GM19372 (cell line): ENCODE data around the gene CPED1.
"Not testable (repeated sequence)": the region's sequence is repeated elsewhere in the genome, so short reads cannot be mapped to it uniquely, and the experiment has no call there.

Experiments used
- ATAC-seq: cut with Tn5 transposase; IDR thresholded peaks from one replicate; pipeline ENCODE4 v1.9.1; 2021; ENCODE audit warnings: mild to moderate bottlenecking, low read depth, moderate library complexity; ENCODE audit not compliant: unreplicated experiment

The CPED1 gene

DNA sequence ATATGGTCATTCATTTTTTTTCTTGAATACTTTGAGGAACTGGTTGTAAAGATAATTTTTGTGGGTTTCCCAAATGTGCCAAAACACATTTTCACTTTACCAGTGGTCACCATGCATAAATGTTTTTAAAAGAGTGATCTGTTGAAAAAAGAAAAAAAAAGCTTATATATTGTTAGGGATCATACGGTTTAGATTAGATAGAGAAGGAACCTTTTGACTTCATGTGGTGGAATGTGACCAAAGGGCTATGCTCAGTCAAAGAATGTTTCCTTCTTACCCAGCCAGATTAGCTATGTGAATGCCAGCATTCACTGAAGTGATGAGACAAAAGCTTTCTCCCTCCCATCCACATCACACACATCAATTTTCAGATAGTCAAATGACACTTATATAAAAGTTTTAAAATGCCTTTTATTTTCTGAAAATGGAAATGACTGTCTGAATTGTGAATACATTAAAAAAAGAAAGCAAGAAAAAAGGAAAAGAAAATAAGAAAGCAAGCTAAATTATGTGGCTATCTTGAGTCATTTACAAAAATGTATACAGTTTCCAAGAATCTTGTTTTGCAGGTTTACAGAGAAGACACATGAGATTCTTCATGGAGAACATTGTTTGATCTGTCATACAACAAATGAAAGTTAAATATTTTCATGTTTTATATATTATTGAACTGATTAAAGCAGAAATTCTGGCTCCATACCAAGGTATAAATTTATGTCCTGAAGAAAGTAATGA is 8.6 kb upstream of the CPED1 start:
- no peak for ATAC-seq

DNA sequence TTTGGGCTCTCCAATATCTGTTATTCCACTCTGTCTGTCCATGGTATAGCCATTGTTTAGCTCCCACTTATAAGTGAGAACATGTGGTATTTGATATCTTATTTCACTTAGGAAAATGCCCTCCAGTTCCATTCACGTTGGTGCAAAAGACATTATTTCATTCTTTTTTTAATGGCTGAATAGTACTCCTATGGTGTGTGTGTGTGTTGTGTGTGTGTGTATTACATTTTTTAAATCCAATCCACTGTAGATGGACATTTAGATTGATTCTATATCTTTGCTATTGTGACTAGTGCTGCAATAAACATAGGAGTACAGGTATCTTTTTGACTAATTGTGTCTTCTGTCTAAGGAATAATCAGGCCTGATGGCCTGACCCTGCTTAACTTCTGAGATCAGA is 7.4 kb upstream of the CPED1 start:
- ATAC-seq, result no peak

DNA sequence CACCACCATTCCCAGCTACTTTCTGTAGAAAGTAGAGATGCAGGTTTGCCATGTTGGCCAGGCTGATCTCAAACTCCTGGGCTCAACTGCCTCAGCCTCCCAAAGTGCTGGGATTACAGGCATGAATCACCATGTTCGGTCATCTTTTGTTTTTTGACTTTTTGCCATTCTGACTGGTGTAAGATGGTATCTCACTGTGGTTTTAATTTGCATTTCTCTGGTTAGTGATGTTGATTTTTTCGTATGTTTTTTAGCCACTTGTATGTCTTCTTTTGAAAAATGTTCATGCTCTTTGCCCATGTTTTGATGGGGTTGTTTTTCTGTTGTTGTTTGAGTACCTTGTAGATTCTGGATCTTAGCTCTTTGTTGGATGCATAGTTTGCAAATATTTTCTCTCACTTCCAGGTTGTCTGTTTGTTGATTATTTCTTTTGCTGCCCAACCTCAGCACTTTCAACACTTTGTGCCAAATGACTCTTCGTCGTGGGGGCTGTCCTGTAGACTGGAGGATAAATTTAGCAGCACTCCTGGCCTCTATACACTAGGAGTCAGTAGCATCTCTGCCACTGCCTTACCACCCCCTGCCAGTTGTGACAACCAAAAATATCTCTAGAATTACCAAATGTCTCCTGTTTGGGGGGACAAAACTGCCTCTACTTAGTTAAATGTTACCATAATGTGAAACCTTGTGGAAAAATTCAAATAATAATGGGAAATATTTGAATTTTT is 6.5 kb upstream of the CPED1 start:
- ATAC-seq, result no peak

DNA sequence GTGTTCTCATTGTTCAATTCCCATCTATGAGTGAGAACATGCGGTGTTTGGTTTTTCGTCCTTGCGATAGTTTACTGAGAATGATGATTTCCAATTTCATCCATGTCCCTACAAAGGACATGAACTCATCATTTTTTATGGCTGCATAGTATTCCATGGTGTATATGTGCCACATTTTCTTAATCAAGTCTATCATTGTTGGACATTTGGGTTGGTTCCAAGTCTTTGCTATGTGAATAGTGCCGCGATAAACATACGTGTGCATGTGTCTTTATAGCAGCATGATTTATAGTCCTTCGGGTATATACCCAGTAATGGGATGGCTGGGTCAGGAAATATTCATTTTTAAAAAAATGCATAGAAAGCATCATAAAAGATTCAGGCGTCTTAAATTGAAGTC is 4.9 kb upstream of the CPED1 start:
- ATAC-seq, result not testable (repeated sequence)

DNA sequence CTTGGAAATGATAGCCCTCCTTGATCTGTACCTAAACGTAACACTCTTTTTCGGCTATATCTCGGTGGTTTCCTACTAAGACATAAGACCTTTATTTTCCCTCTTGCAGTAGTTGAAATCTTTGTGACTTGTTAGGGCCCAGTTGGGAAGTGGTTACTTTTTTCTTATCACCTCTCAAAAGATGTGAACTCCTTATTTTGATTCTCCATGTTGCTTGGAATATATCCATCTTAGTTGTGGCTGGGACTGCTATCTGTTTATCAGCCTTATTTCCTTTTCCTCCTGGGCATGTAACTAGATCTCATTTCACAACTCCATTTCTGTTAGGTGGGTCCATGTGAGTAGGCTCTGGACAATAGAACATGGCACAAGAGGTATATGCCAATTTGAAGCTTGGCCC is 4.1 kb upstream of the CPED1 start:
- ATAC-seq, result no peak

DNA sequence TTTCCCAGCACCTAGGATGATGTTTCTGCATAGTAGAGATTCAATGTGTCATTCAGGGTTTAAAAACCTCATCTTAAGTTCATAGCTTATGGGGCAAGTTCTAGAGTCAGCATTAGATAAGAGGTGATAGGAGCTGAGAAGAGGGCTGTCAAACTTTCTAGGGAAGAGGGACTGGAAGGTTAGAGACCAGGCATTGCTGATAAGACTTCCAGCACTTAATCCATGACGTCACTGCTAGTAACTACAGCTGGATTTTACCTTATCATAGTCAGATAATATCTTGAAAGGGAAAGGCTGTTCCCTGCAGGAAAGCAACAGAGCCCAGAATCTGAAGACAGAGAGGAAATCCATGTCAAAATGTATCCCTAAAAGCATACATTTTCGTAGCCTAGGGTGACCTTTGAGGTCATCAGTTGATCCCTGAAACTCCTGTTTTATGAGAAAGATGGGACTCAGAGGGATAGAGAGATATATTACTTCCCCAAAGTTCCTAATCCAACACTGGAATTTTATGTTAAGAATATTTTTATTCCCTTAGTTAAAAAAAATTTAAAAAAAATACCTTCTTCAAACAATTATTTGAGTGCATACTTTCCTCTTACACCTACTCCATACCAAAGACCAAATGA is 3.3 kb upstream of the CPED1 start:
- no peak for ATAC-seq

DNA sequence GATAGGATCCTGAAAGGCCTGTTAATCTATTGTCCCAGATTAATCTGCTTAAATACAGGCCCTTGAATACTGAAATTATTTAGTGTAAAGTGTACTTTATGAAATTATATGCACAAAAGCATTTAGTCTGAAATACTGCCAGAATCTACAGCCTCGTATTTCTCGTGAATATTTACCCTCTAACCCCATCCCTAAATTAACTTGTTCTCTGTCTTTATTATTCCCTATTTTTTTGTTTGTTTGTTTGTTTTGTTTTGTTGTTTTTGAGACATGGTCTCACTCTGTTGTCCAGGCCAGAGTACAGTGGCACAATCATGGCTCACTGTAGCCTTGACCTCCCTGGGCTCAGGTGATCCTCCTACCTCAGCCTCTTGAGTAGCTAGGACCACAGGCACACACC is 2.7 kb upstream of the CPED1 start:
- no peak for ATAC-seq

DNA sequence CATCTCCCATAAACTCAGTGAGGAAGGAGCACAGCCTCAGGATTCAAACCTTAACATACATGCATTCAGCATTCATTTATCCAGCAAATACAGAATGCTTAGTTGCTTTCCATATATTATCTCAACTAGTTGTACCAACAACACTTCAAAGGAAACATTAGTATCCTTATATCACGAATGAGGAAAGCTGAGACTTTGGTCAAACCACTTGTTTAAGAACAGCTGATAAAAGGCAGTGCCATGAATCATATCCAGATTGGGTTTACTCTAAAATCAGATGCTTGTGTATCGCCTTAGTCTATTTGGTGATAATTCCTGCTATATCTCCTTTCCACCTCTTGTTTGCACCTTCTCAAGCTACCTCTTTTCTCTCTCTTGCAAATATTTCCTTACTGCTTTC is 1.9 kb upstream of the CPED1 start:
- ATAC-seq, result no peak

DNA sequence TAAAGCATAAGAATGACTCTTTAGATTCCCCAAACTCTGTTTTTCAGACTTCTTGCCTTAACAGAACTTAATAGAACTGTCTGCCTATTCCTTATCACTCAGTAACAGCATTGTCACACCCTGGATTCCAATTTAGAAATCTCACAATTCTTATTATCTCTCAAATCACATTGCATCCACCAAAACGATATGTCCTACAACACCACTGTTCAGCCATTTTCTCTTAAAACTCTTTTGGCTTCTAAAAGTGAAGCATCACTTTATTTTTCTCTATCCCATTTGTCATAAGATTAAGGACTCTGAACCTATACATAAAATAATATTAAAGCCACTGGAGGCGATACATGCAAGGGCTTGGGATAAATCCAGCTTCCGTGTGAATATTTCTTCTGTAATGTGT is 1.2 kb upstream of the CPED1 start:
- ATAC-seq, result no peak

DNA sequence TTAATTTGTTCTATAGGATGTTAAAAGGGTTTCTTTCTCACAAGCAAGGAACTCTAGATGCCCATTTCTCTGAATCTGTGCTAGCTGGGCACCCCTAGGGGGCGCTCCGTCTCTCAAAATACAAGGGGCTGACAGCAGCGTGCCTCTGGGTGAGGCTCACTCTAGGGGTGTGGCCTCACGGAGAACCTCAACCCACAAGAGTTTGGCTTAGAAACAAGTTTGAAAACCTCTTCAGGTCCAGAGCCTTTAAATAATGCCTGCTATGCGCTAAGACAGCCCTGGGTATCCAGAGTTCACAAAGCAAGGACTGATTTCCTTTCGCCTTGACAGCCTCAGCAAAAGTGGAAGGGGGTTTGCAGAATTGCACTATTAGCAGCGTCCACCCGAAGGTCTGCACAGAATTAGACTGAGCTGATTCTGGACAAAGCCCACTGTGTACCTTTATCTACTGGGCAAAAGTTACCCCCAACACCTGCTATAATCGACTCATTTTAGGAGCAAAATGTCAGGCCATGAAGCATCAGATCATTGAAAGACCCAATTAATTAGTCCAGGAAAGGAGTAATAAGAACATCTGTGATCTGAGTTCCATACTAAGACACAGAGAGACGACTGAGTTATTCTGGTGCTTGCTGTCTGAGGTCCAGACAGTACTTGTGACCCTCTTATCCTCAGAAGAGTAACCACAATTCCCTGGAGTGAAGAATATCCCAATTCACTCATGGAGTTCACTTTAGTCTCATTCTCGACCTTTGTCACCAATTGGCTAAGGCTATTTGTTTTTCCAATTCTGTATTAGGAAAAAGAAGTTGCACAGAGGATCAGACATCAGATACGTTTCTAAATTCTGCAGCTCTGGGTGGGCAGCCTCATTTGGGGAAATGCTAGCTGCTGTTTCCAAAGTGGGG is 574 bp upstream of the CPED1 start:
- peak; percentile 96 for ATAC-seq

DNA sequence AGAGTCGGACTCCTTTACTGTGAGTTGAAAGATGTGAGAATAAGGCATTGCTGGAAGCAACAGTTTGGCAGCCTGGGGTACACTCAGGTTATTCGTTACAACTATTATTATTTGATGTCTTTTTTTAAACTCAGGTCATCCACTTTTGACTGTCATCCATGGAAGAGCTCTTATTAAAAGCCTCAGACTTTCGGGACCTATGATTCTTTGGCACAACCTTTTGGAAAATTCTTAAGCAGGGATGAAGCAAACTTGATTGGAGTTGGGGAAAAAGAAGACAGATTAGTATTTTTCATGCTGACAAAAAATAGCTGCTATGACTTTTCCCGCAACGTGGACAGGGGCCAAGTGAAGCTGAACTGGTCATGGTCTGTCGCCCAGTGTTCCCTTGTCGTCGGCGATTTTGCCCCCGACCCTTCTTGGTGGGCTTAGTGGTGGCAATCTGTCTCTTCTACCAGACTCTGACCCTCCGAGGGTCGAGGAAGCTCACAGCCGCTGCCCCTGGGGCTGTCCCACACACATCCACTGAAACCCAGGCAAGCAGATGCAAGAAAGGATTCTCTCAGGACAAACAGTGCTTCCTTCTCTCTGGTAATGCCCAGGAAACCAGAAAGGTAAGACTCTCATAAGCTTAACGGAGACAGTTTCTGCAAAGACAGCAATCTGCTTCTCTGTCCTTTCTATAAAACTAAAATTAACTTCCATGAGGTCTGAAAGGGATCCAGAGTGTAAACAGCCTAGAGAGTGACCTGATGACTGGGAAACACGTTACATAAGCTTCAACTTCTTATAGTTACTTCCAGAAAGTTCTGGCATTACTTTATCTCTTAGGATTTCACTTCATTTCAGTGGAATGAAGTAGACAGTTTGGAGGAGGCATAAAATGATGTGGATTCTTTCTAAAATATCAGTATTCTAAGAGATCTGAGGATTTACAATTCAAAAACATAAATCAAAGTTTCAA is 1.0 kb downstream of the CPED1 start:
- ATAC-seq, result no peak

DNA sequence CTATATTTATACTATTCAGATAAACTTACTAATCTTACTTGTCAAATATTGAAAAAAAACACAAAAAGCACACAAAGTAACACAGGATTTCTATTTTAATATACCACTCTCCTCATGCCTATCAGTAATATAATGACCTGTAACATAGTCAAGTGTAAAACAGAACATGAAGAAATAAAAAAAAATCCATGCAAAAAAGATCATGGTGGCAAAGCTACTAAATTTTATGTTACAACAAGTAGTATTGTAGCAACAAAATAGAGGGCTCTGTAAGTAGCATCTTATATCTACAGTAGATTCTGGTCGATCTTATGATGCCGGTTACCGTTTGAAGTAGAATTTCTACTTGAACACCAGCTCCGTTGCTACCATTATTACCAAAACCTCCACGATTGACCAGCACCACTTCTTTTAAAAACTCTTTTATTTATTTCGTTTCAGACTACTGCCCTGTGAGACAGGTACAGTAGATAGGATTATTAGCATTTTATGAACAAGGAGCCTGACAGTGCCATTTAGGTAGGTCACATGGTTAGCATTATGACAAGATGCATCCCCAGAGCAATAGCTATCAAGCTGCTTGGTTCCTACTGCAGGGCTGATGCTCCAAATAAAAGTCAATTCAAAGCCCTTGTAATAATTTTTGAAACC is 2.1 kb downstream of the CPED1 start:
- ATAC-seq, result no peak

DNA sequence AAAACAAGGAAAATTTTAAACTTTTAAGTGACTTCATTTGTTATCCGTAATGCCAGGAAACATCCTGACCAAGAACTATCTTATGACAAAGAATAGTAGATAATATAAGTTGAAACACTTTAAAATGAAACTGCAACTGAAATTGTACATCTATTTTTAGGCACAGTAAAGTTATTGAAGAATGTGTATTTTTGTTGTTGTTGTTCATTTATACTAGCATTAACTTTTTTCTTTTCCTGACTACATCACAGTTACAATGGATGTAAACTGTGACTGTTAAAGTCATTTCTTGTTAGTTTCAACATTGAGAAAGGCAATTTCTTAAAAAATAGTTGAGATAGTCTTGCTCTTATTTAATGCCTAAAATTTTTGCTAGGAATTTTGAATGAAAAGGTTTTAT is 2.6 kb downstream of the CPED1 start:
- ATAC-seq, result no peak

DNA sequence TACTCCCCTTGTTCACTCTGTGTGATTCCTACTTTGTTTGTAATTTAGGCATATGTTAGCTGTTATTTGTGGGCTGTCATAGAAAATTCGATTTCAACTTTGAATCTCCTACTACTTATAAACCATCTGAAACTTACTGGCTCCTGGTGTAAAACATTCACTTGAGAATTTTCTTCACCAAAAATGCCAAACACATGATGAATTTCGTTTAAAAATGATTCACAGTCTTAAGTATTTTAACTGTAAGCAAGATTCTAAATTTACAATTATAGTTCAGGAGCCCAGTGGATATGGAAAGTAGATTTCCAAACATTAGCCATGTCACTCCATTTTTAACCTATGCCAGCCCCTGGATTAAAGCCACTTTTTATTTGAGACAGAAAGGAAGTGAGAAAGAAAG is 3.1 kb downstream of the CPED1 start:
- ATAC-seq, result no peak

DNA sequence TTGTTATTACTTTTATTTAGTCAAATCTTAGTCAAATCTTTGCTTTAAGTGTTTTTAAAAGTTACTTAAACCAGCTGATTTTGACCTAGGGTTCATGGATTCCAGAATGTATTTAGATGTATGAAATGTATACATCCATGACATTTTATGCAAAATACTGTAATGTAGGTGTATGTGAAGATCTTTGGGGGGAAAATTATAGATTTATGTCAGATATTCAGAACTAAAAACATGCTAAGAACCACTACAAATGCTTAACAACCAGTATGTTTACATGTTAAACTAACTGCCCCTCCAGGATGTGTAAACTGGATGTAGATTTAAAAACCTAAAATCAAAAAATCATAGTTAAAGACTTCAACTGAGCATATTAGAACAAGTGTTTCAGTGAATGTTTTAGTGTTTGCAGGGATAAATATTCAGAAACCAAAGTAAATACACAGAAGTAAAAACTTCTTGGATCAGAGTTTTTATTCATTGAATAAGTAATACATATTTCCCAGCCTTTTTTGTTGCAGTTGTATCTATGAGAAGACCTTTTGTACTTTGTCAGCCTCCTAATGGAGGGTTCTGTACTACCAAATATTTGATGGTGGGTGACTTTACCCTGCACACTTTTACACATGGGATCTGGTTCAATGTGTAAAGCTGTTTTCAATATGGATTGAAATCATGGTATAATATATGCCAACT is 3.9 kb downstream of the CPED1 start:
- ATAC-seq, result no peak

DNA sequence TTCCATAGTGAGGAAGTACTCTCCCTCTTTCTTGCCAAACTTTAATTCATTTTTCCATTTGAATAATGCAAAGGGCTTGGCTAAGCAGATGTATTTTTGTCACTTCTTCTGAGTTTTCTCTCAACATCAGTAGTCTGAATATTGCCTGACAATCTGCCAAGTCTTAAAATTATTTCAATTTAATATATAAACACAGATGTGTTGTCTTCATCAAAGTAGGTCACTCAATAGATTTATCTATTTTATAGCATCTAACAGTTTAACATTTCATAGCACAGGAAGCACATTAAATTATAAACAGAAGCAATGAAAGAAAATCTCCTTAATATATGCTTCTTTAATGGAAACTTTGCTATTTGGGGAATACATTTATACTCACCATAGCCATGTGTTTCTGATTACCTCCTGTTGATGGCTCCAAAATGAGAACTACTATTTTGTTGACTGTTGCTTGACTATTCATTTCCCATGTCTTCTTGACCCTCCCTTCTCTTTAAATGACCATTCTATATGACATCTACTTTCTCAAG is 4.5 kb downstream of the CPED1 start:
- no peak for ATAC-seq

DNA sequence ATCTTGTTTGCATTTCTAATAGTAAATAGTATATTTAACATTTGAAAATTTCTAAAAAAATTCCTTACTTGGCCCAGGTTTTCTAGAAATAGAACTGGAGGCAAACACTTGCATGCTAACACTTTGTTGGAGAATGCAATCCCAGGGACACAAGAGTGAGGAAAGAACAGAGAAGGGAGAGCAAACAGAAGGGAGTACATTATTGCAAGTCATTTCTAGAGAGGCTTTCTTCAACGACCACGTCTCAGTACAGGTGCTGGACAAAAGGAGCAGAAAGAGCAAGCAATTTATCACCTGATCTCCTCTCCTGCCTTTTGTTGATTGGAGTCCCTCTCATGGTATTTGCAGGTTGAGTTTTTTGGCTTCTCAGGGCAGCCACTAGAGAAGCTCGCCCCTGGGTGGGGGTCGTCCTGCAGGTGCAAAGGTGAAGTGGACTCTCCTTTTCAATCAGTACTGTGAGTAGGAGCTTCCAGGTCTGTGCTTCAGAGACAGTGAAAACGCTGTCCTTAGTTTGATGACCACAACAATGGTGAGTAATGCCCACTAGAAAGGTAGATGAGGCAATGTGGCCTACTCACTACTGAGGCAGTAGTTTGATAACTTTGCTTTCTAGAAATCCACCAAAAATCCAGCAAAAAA is 5.2 kb downstream of the CPED1 start:
- no peak for ATAC-seq
